Neural progenitor cell (in vitro differentiated cells): ENCODE data around the gene PIGW. TPM values are rescaled to one million over a fixed set of nuclear protein-coding genes. Genes with fewer than 3 reads are reported as not detected.

ENCODE experiments used
- DNase-seq: peaks from one replicate; pipeline ENCODE4 v3.0.0-alpha.2; 2016; ENCODE audit warnings: low spot score
- H2AFZ ChIP-seq: fragments of 200-600 bp; sonication (generic); replicated peaks from 2 replicates; pipeline ENCODE4 v1.6.1; 2016; ENCODE audit warnings: antibody characterized with exemption
- H3F3A ChIP-seq: fragments of 200-600 bp; sonication (generic); 2 replicates; pipeline ENCODE4 v1.6.1; 2016; ENCODE audit warnings: antibody characterized with exemption, low read depth
- H3K27ac ChIP-seq: fragments of 200-600 bp; sonication (generic); 2 replicates; pipeline ENCODE4 v1.5.1; 2016; ENCODE audit warnings: mild to moderate bottlenecking
- H3K27me3 ChIP-seq: fragments of 200-600 bp; sonication (generic); 2 replicates; pipeline ENCODE4 v1.6.1; 2016; ENCODE audit warnings: mild to moderate bottlenecking, moderate library complexity
- H3K36me3 ChIP-seq: fragments of 200-600 bp; sonication (generic); 2 replicates; pipeline ENCODE4 v1.5.1; 2016
- H3K4me1 ChIP-seq: fragments of 200-600 bp; sonication (generic); 2 replicates; pipeline ENCODE4 v1.6.1; 2016; ENCODE audit warnings: mixed run types
- H3K4me2 ChIP-seq: fragments of 200-600 bp; sonication (generic); 2 replicates; pipeline ENCODE4 v1.6.1; 2016
- H3K4me3 ChIP-seq: fragments of 200-600 bp; sonication (generic); 2 replicates; pipeline ENCODE4 v1.5.1; 2016
- H3K79me2 ChIP-seq: fragments of 200-600 bp; sonication (generic); 2 replicates; pipeline ENCODE4 v1.6.1; 2016; ENCODE audit warnings: low read depth
- H3K9ac ChIP-seq: fragments of 200-600 bp; sonication (generic); 2 replicates; pipeline ENCODE4 v1.6.1; 2016
- H3K9me3 ChIP-seq: fragments of 200-600 bp; sonication (generic); 2 replicates; pipeline ENCODE4 v1.5.1; 2016; ENCODE audit warnings: low read depth
- H4K20me1 ChIP-seq: fragments of 200-600 bp; sonication (generic); 2 replicates; pipeline ENCODE4 v1.6.1; 2016; ENCODE audit warnings: low read depth
- H3K27ac Mint-ChIP-seq: 3 replicates; pipeline ENCODE4 v1.8.0; 2021; ENCODE audit warnings: mixed read lengths
- H3K27me3 Mint-ChIP-seq: 2 replicates; pipeline ENCODE4 v1.8.0; 2022; ENCODE audit warnings: low read depth, mild to moderate bottlenecking, inconsistent platforms, moderate library complexity, mixed read lengths; ENCODE audit not compliant: insufficient read depth
- H3K36me3 Mint-ChIP-seq: 3 replicates; pipeline ENCODE4 v1.8.0; 2021; ENCODE audit warnings: mixed read lengths
- H3K4me1 Mint-ChIP-seq: 3 replicates; pipeline ENCODE4 v1.8.0; 2021; ENCODE audit warnings: mixed read lengths
- H3K4me3 Mint-ChIP-seq: 3 replicates; pipeline ENCODE4 v1.8.0; 2021; ENCODE audit warnings: mild to moderate bottlenecking, moderate library complexity, mixed read lengths
- H3K9me3 Mint-ChIP-seq: 3 replicates; pipeline ENCODE4 v1.8.0; 2020; ENCODE audit warnings: mixed read lengths
- EZH2 ChIP-seq: fragments of 200-600 bp; sonication (generic); IDR thresholded peaks from 2 replicates; pipeline ENCODE4 v1.6.1; 2017; ENCODE audit warnings: antibody characterized with exemption, mild to moderate bottlenecking, moderate library complexity
- EZH2phosphoT487 ChIP-seq: fragments of 200-600 bp; sonication (generic); IDR thresholded peaks from 2 replicates; pipeline ENCODE4 v1.6.1; 2017; ENCODE audit warnings: antibody characterized with exemption
- small RNA-seq: library from RNA; depleted of rRNA; stranded (forward); fragments of <200 nt; gene quantifications from one replicate; pipeline ENCODE3, GENCODE V24; 2015
- total RNA-seq: library from RNA; depleted of rRNA; stranded (reverse); fragments of >200 nt; gene quantifications from 2 replicates; pipeline ENCODE4 v1.2.3, GENCODE V29; 2015; ENCODE audit warnings: low replicate concordance
- TF ChIP-seq, protein P1 (sequence below): fragments of 200-600 bp; sonication (generic); IDR thresholded peaks from 2 replicates; pipeline ENCODE4 v1.5.1; 2017; ENCODE audit warnings: antibody characterized with exemption, mild to moderate bottlenecking

PIGW gene
- total RNA-seq, 1 donor from 2014 or later, result 10.2 TPM

DNA sequence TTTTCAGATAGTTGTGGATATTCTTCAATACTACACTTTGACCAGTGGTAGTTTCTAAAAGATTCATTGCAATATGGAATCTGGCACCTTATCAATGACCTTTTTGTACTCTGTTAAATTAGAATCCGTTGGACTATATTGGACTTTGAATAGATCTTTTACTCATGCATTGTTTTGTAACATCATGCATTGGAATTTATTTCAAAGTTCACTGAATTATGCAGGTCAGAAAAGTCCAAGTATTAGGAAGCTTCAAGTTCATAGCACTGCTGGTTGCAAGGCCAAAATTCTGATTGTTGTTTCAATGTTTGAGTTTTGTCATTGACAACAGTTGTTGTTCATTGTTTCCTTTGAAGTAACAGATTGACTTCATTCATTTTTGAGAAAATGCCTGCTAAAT, 49.0 kb downstream of the PIGW start:
- H2AFZ ChIP-seq, result no peak overlapping the region
- Mint-ChIP-seq H3K4me1 (no peaks in the 10 kb centered on the region), H3K9me3 (no peaks in the 10 kb centered on the region), H3K4me3 (no peak overlapping the region), H3K36me3 (peaks cover 27% of the 10 kb centered on the region), H3K27ac (no peak overlapping the region), H3K27me3 (no peaks in the 10 kb centered on the region)
- H3K4me2 ChIP-seq, result no peak overlapping the region
- no peak overlapping the region for H3K27ac ChIP-seq
- no peak overlapping the region for H3K4me3 ChIP-seq
- H3K27me3 ChIP-seq, result no peaks in the 10 kb centered on the region
- peaks cover 8% of the 10 kb centered on the region for H4K20me1 ChIP-seq
- H3K9me3 ChIP-seq, result no peaks in the 10 kb centered on the region
- DNase-seq, result no peak
- no peaks in the 10 kb centered on the region for H3K79me2 ChIP-seq
- no peak overlapping the region for H3K9ac ChIP-seq
- H3K36me3 ChIP-seq, result peaks cover 16% of the 10 kb centered on the region
- H3K4me1 ChIP-seq, result no peaks in the 10 kb centered on the region
- peaks cover 3% of the 10 kb centered on the region for H3F3A ChIP-seq
- TF ChIP-seq EZH2phosphoT487 (no peak), EZH2 (no peak)
- TF ChIP-seq, protein P1, sequence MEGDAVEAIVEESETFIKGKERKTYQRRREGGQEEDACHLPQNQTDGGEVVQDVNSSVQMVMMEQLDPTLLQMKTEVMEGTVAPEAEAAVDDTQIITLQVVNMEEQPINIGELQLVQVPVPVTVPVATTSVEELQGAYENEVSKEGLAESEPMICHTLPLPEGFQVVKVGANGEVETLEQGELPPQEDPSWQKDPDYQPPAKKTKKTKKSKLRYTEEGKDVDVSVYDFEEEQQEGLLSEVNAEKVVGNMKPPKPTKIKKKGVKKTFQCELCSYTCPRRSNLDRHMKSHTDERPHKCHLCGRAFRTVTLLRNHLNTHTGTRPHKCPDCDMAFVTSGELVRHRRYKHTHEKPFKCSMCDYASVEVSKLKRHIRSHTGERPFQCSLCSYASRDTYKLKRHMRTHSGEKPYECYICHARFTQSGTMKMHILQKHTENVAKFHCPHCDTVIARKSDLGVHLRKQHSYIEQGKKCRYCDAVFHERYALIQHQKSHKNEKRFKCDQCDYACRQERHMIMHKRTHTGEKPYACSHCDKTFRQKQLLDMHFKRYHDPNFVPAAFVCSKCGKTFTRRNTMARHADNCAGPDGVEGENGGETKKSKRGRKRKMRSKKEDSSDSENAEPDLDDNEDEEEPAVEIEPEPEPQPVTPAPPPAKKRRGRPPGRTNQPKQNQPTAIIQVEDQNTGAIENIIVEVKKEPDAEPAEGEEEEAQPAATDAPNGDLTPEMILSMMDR, result no peak

DNA sequence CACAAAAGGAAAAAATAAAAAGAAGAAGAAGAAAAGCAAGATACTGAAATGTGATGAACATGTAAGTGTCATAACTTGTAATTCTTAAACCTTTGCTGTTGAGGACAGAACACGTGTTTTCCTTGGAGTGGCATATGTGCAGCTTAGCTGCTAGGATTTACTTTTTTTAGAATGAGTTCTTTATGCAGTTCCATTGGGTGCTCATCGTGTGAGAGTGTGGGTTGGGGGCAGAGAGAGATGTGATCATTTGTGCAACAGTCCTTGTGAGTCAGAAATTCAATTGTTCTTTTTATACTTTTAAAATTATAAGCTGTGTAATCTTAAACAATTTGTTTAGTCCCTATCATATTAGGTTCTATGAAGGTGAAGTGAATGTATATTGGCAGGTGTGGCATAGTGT, 51.4 kb downstream of the PIGW start:
- Histone ChIP-seq H3K36me3 (peaks cover 10% of the 10 kb centered on the region), H2AFZ (no peak overlapping the region), H3K4me1 (peaks cover 2% of the 10 kb centered on the region), H3K27me3 (no peaks in the 10 kb centered on the region), H3K4me3 (no peak overlapping the region), H3F3A (peaks cover 26% of the 10 kb centered on the region), H3K9ac (no peak overlapping the region), H4K20me1 (peaks cover 13% of the 10 kb centered on the region), H3K27ac (no peak overlapping the region), H3K4me2 (no peak overlapping the region), H3K9me3 (no peaks in the 10 kb centered on the region), H3K79me2 (no peaks in the 10 kb centered on the region)
- H3K9me3 Mint-ChIP-seq, result no peaks in the 10 kb centered on the region
- no peak overlapping the region for H3K27ac Mint-ChIP-seq
- H3K36me3 Mint-ChIP-seq, result peaks cover 15% of the 10 kb centered on the region
- DNase-seq, result no peak
- H3K4me3 Mint-ChIP-seq, result no peak overlapping the region
- no peaks in the 10 kb centered on the region for H3K27me3 Mint-ChIP-seq
- peaks cover 2% of the 10 kb centered on the region for H3K4me1 Mint-ChIP-seq
- TF ChIP-seq EZH2phosphoT487, result no peak
- TF ChIP-seq, protein P1, result no peak
- TF ChIP-seq EZH2, result no peak

Small RNAs within 50 kb of the gene (small RNA-seq; reads per million reads assigned to genes)
- not detected for gene RNA5SP439

Other genes starting within 250 kb of the PIGW start
- gene TBC1D3G, start 211.1 kb upstream of the PIGW start, total RNA-seq, result not detected in 2 replicates
- not detected in 2 replicates for gene TBC1D3H, start 146.6 kb upstream of the PIGW start, total RNA-seq
- gene ZNHIT3, start 48.3 kb upstream of the PIGW start, total RNA-seq, result 68.4 and 83.5 TPM in 2 replicates
- gene MYO19, start 119 bp upstream of the PIGW start, total RNA-seq, result 72.4 and 101 TPM in 2 replicates
- 44.4 and 79.5 TPM in 2 replicates for gene GGNBP2, start 9.9 kb downstream of the PIGW start, total RNA-seq
- gene DHRS11, start 56.9 kb downstream of the PIGW start, total RNA-seq, result 14.4 and 27.3 TPM in 2 replicates
- gene MRM1, start 66.6 kb downstream of the PIGW start, total RNA-seq, result 0.65 and 4.1 TPM in 2 replicates